Activated T-helper 1 cell treated with anti-CD3 and anti-CD28 coated beads, Interleukin-2, amount 50 U/mL, for 16 hours (primary cell): ENCODE data around the gene DHRS11.
"Not testable (repeated sequence)": the region's sequence is repeated elsewhere in the genome, so short reads cannot be mapped to it uniquely, and the experiment has no call there.

Source experiments
- DNase-seq, 2 donors: peaks; one replicate each; pipeline ENCODE4 v3.0.0-alpha.2; 2020; ENCODE audit warnings: low read depth in 1 of 2, low spot score in 1 of 2

Gene DHRS11

GRCh38 chr17:36593656-36594316 lies 2.1 kb downstream of the DHRS11 start:
- no peak for DNase-seq

GRCh38 chr17:36594626-36595401 lies 3.1 kb downstream of the DHRS11 start:
- no peak for DNase-seq

- no peak for DNase-seq
Measured at GRCh38 chr17:36597226-36597625, 5.5 kb downstream of the DHRS11 start.

GRCh38 chr17:36597866-36598777 lies 6.4 kb downstream of the DHRS11 start:
- no peak for DNase-seq

GRCh38 chr17:36598951-36599401 lies 7.3 kb downstream of the DHRS11 start:
- no peak for DNase-seq

- no peak for DNase-seq
Measured at GRCh38 chr17:36599546-36600250, 8.0 kb downstream of the DHRS11 start.

GRCh38 chr17:36600465-36600864 lies 8.8 kb downstream of the DHRS11 start:
- DNase-seq: no peak

GRCh38 chr17:36600936-36601302 lies 9.2 kb downstream of the DHRS11 start:
- DNase-seq: no peak

- DNase-seq: peak; percentile 81 to 83
Measured at GRCh38 chr17:36601303-36602029, 9.8 kb downstream of the DHRS11 start, which contains the start of gene MRM1. MRM1 (plus strand) TSS chr17:36601583; CDS start chr17:36601811, 228 bp downstream.

GRCh38 chr17:36602030-36602748 lies 10.5 kb downstream of the DHRS11 start:
- DNase-seq: no peak

- DNase-seq: peak; percentile 26 to 44
Measured at GRCh38 chr17:36602924-36603384, 11.3 kb downstream of the DHRS11 start.

GRCh38 chr17:36605028-36605427 lies 13.3 kb downstream of the DHRS11 start:
- DNase-seq: not testable (repeated sequence)

GRCh38 chr17:36608280-36608679 lies 16.6 kb downstream of the DHRS11 start:
- no peak for DNase-seq

- no peak for DNase-seq
Measured at GRCh38 chr17:36608794-36609497, 17.3 kb downstream of the DHRS11 start.

GRCh38 chr17:36609498-36609862 lies 17.8 kb downstream of the DHRS11 start:
- no peak for DNase-seq

GRCh38 chr17:36610474-36610873 lies 18.8 kb downstream of the DHRS11 start:
- DNase-seq: no peak

- DNase-seq: no peak
Measured at GRCh38 chr17:36611345-36612072, 19.8 kb downstream of the DHRS11 start.

GRCh38 chr17:36612323-36612722 lies 20.6 kb downstream of the DHRS11 start:
- no peak for DNase-seq
